ENCODE results near the gene ITGA5. TPM values are rescaled to one million over a fixed set of nuclear protein-coding genes. Genes with fewer than 3 reads are reported as not detected.

The ITGA5 gene
- total and polyA plus RNA-seq, 4 experiments from 2014 or later, result 28.8 to 162 (median 111) TPM

GRCh38 chr12:54407183-54407905 lies 11.7 kb downstream of the ITGA5 start:
- H3K4me3 Mint-ChIP-seq, result no peak overlapping the region

DNA sequence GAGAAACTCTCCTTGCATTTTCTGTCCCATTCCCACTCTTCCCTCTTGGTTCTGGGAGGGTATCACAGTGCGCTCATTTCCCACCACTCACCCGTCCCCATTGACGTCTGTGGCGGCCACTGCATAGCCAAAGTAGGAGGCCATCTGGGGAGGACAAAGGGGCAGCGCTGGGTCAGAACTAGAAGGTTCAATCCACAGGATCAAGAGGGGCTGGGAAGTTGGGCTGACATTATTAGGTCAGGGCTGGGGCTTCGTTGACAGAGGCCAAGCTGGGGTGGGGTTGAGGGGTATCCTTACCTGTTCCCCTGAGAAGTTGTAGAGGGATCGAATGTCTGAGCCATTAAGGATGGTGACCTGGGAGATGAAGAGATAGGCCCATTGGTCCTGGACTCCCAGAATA lies 13.5 kb downstream of the ITGA5 start:
- peaks cover 34% of the 10 kb centered on the region for H3K4me1 ChIP-seq (ENCODE audit: insufficient read depth, low read length)
- H3K27me3 Mint-ChIP-seq, result no peaks in the 10 kb centered on the region
- H3K36me3 Mint-ChIP-seq, result peaks cover 61 to 86% of the 10 kb centered on the region in 2 donors
- no peak overlapping the region for H3K4me3 Mint-ChIP-seq
- H3K27ac Mint-ChIP-seq, result peak overlapping the region in 6 of 7 donors; percentile 38 to 86 (median 79)
- peaks cover 19 to 57% (median 40%) of the 10 kb centered on the region in 4 donors for H3K4me1 Mint-ChIP-seq
- ChIA-PET POLR2A (ENCODE audit: partially characterized antibody) (interaction anchor here (0.6 to 10.5 kb wide), 3 partner anchors 10 to 956 kb away, joined by 3 to 213 read pairs (median 3); partner anchors contain the start of gene ITGA5), CTCF (ENCODE audit: partially characterized antibody) (interaction anchor here (0.9 to 12.3 kb wide), 6 partner anchors 9 to 125 kb away, joined by 3 to 938 read pairs (median 7); partner anchors contain the start of genes CBX5, HNRNPA1 and ITGA5)
- peak in 1 of 5 donors; percentile 25 for DNase-seq
- intact Hi-C loops (cut with micrococcal nuclease), result no loop called here
- no peaks in the 10 kb centered on the region for H3K9me3 ChIP-seq (ENCODE audit: control insufficient read depth in 1 of 2, low read length in 2 of 2)
- peaks cover 95% of the 10 kb centered on the region for H3K36me3 ChIP-seq (ENCODE audit: insufficient read depth, low read length)
- no peaks in the 10 kb centered on the region for H3K9me3 Mint-ChIP-seq
- H3K27me3 ChIP-seq (ENCODE audit: insufficient read depth, low read length), result no peaks in the 10 kb centered on the region
- H3K27ac ChIP-seq (ENCODE audit: low read depth, low read length), result no peak overlapping the region
- no peak overlapping the region for H3K4me3 ChIP-seq (ENCODE audit: low read length in 2 of 2)

More at GRCh38 chr12:54407183-54407905, 11.7 kb downstream of the ITGA5 start:
- ChIA-PET POLR2A (ENCODE audit: partially characterized antibody) (no interaction called here), CTCF (ENCODE audit: partially characterized antibody) (interaction anchor here (1.3 to 14.7 kb wide), 3 partner anchors 6 to 36 kb away, joined by 4 to 379 read pairs (median 5); no protein-coding TSS in a partner anchor)
- H3K27ac Mint-ChIP-seq, result peak overlapping the region; percentile 61 to 92 (median 80)
- peak in 1 of 5 donors; percentile 4 for DNase-seq
- H3K27ac ChIP-seq (ENCODE audit: low read depth, low read length), result peak overlapping the region; percentile 11
- no peak overlapping the region for H3K4me3 ChIP-seq (ENCODE audit: low read length in 2 of 2)
- no peaks in the 10 kb centered on the region for H3K27me3 ChIP-seq (ENCODE audit: insufficient read depth, low read length)
- no peaks in the 10 kb centered on the region for H3K27me3 Mint-ChIP-seq
- intact Hi-C loops (cut with micrococcal nuclease), result no loop called here
- no peaks in the 10 kb centered on the region for H3K9me3 Mint-ChIP-seq
- H3K4me1 Mint-ChIP-seq, result peaks cover 27 to 70% (median 53%) of the 10 kb centered on the region in 4 donors
- H3K36me3 Mint-ChIP-seq, result peaks cover 54 to 74% of the 10 kb centered on the region in 2 donors
- peaks cover 52% of the 10 kb centered on the region for H3K4me1 ChIP-seq (ENCODE audit: insufficient read depth, low read length)
- no peaks in the 10 kb centered on the region for H3K9me3 ChIP-seq (ENCODE audit: control insufficient read depth in 1 of 2, low read length in 2 of 2)
- H3K36me3 ChIP-seq (ENCODE audit: insufficient read depth, low read length), result peaks cover 86% of the 10 kb centered on the region

DNA sequence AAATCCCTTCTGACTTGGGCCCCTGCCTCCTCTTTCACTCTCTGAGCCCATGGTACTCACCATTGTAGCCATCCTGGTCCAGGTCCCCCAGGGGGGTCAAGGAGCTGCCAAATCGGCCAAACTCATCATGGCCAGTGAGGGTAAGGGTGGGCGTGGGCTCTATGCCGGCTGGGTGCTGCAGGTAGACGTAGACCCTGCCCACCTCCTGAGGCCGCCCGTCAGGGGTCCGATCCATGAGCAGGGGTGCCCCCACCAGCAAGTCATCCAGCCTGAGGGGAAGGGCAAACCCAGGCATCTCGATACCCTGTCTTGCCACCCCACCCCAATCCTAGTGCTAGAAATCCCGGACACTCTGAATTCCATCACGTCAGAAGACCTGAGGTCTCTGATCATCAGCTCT lies 14.0 kb downstream of the ITGA5 start:
- peaks cover 29% of the 10 kb centered on the region for H3K4me1 ChIP-seq (ENCODE audit: insufficient read depth, low read length)
- H3K9me3 ChIP-seq (ENCODE audit: control insufficient read depth in 1 of 2, low read length in 2 of 2), result no peaks in the 10 kb centered on the region
- no peaks in the 10 kb centered on the region for H3K27me3 Mint-ChIP-seq
- H3K4me3 ChIP-seq (ENCODE audit: low read length in 2 of 2), result no peak overlapping the region
- H3K36me3 ChIP-seq (ENCODE audit: insufficient read depth, low read length), result peaks cover 95% of the 10 kb centered on the region
- H3K27ac Mint-ChIP-seq, result peak overlapping the region in 5 of 7 donors; percentile 4 to 96 (median 77)
- DNase-seq, result no peak
- peaks cover 21 to 54% (median 39%) of the 10 kb centered on the region in 4 donors for H3K4me1 Mint-ChIP-seq
- H3K36me3 Mint-ChIP-seq, result peaks cover 65 to 89% of the 10 kb centered on the region in 2 donors
- intact Hi-C loops (cut with micrococcal nuclease), result no loop called here
- H3K27me3 ChIP-seq (ENCODE audit: insufficient read depth, low read length), result no peaks in the 10 kb centered on the region
- no peak overlapping the region for H3K27ac ChIP-seq (ENCODE audit: low read depth, low read length)
- H3K4me3 Mint-ChIP-seq, result no peak overlapping the region
- POLR2A ChIA-PET (ENCODE audit: partially characterized antibody), result interaction anchor here (10.5 kb wide), 1 partner anchor 11 kb away, joined by 213 read pairs; the partner anchor contains the start of gene ITGA5
- CTCF ChIA-PET (ENCODE audit: partially characterized antibody), result interaction anchor here (0.9 to 12.3 kb wide), 7 partner anchors 9 to 125 kb away, joined by 3 to 938 read pairs (median 6); partner anchors contain the start of genes CBX5, HNRNPA1 and ITGA5
- no peaks in the 10 kb centered on the region for H3K9me3 Mint-ChIP-seq

DNA sequence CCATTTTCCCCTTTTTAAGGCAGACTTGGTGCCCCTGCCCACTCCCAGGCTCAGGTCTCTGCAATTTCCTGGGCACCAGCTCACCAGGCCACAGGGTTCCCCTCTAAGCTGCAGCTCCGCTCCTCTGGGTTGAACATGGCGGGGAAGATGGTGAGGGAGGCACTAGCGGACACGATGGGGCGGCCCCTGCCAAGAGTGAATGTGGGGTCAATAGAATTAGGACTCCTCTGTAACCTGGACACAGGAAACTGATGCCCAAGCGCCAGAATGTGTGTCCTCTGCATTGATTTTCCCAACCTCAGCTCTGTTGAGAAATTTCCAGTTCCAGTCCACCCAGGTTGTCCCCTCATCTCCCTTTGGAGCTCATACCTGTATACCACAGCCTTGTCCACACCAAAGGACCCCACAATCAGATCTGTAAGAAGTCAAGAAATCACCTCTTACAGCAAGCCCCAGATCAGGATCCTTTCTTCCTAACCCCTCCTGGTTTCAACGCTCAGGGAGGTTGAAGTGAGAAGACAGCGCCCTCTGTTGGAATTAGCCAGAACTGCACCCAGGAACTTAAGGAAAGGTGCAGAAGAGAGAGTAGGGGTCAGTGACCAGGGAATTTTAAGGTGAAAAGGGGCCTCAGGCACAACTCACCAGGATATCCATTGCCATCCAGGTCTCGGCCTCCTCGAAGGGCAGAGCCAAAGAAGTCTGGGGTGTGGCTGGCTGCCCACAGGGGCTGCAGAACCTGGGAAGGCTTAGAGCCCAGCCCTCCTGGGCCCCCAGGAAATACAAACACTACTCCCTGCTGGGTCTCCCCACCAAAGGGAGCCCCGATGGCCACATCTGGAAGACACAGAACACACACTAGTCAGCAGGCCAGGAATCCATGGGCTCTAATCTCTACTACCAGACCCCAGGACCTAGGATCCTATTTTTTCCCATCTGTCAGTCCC lies 14.7 kb downstream of the ITGA5 start:
- Mint-ChIP-seq H3K4me1 (peaks cover 21 to 48% (median 37%) of the 10 kb centered on the region in 4 donors), H3K9me3 (no peaks in the 10 kb centered on the region), H3K4me3 (no peak overlapping the region), H3K36me3 (peaks cover 70 to 89% of the 10 kb centered on the region in 2 donors), H3K27ac (peak overlapping the region; percentile 74 to 96 (median 91)), H3K27me3 (no peaks in the 10 kb centered on the region)
- Histone ChIP-seq H3K27ac (ENCODE audit: low read depth, low read length) (peak overlapping the region; percentile 14), H3K4me1 (ENCODE audit: insufficient read depth, low read length) (peaks cover 22% of the 10 kb centered on the region), H3K27me3 (ENCODE audit: insufficient read depth, low read length) (no peaks in the 10 kb centered on the region), H3K9me3 (ENCODE audit: control insufficient read depth in 1 of 2, low read length in 2 of 2) (no peaks in the 10 kb centered on the region), H3K4me3 (ENCODE audit: low read length in 2 of 2) (no peak overlapping the region), H3K36me3 (ENCODE audit: insufficient read depth, low read length) (peaks cover 97% of the 10 kb centered on the region)
- intact Hi-C loops (cut with micrococcal nuclease), result loop anchor here (1.0 kb wide), 1 partner anchor 15 kb away; the partner anchor contains the start of gene ITGA5
- POLR2A ChIA-PET (ENCODE audit: partially characterized antibody), result interaction anchor here (0.7 to 10.5 kb wide), 5 partner anchors 12 to 93 kb away, joined by 3 to 213 read pairs (median 3); partner anchors contain the start of genes ITGA5 and NCKAP1L
- CTCF ChIA-PET (ENCODE audit: partially characterized antibody), result interaction anchor here (0.8 to 12.3 kb wide), 15 partner anchors 9 to 153 kb away, joined by 3 to 938 read pairs (median 3); partner anchors contain the start of gene ITGA5
- DNase-seq, result peak; percentile 53 to 71 (median 56)

DNA sequence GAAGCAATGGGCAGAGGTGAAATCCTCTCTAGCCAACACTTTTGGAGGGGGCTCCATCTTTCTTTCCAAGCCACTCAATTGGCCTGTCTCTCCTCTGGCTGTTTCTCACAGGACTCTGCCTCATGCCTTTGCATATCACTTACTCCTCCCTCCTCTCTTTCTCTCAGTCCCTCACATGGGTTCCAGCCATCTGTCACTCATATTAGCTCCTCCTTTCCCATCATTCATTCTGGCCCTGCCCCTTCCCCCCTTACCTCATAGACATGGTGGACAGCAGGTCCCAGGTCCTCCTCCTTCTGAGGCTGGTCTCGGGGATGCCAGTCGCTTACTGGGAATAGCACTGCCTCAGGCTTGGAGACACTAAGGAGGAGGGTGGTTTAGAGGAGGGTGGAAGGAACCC lies 17.9 kb downstream of the ITGA5 start:
- no peaks in the 10 kb centered on the region for H3K27me3 ChIP-seq (ENCODE audit: insufficient read depth, low read length)
- intact Hi-C loops (cut with micrococcal nuclease), result no loop called here
- ChIA-PET CTCF (ENCODE audit: partially characterized antibody) (interaction anchor here (1.0 to 12.3 kb wide), 5 partner anchors 11 to 62 kb away, joined by 3 to 938 read pairs (median 108); partner anchors contain the start of genes ITGA5 and ZNF385A), POLR2A (ENCODE audit: partially characterized antibody) (interaction anchor here (1.0 to 10.5 kb wide), 4 partner anchors 15 to 37 kb away, joined by 3 to 213 read pairs (median 52); partner anchors contain the start of gene ITGA5)
- H3K27ac ChIP-seq (ENCODE audit: low read depth, low read length), result no peak overlapping the region
- Mint-ChIP-seq H3K27me3 (no peaks in the 10 kb centered on the region), H3K27ac (peak overlapping the region in 5 of 7 donors; percentile 24 to 72 (median 37)), H3K4me1 (peaks cover 13 to 37% (median 21%) of the 10 kb centered on the region in 4 donors), H3K9me3 (no peaks in the 10 kb centered on the region), H3K36me3 (peaks cover 69 to 86% of the 10 kb centered on the region in 2 donors), H3K4me3 (no peak overlapping the region)
- no peaks in the 10 kb centered on the region for H3K9me3 ChIP-seq (ENCODE audit: control insufficient read depth in 1 of 2, low read length in 2 of 2)
- H3K4me1 ChIP-seq (ENCODE audit: insufficient read depth, low read length), result peaks cover 20% of the 10 kb centered on the region
- H3K4me3 ChIP-seq (ENCODE audit: low read length in 2 of 2), result no peak overlapping the region
- H3K36me3 ChIP-seq (ENCODE audit: insufficient read depth, low read length), result peaks cover 96% of the 10 kb centered on the region
- DNase-seq, result no peak

DNA sequence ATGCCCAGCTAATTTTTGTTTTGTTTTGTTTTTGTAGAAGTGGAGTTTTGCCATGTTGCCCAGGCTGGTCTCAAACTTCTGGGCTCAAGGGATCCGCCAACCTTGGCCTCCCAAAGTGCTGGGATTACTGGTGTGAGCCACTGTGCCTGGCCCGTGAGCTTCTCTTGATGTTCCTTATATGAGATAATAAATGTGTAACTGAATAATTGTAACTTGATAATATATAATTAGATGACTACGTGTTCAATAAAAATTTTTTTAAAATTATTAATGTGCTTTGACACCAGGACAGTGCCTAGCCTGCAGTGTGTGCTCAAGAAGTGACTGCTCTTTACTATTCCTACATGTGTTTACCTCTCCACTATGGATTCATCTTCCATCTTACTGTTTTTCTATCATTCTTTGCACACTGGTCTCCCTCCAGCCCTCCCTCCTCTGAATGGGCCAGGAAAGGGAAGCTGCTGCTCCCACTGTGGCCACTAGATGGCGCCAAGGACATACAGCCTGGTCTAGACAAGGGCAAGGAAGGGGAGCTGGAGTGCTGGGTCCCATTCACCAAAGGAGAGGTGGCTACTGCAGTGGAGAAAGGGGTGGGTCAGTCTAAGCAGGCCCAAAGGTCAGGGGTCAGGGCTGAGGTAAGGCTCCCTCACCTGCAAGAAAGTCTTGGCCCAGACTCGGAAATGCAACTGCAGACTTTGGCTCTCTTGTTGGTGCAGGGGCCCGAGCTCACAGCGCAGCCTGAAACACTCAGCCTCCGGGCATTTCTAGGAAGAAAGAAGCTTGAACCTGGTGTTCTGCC lies 19.9 kb downstream of the ITGA5 start:
- Mint-ChIP-seq H3K27ac (peak overlapping the region in 5 of 7 donors; percentile 65 to 79 (median 76)), H3K4me3 (no peak overlapping the region), H3K4me1 (peaks cover 7 to 31% (median 14%) of the 10 kb centered on the region in 4 donors), H3K9me3 (no peaks in the 10 kb centered on the region), H3K36me3 (peaks cover 69 to 87% of the 10 kb centered on the region in 2 donors), H3K27me3 (no peaks in the 10 kb centered on the region)
- ChIA-PET POLR2A (ENCODE audit: partially characterized antibody) (interaction anchor here (0.6 to 10.5 kb wide), 13 partner anchors 10 to 119 kb away, joined by 3 to 213 read pairs (median 7); partner anchors contain the start of genes CBX5, HNRNPA1, ITGA5 and NCKAP1L), CTCF (ENCODE audit: partially characterized antibody) (interaction anchor here (0.8 to 12.3 kb wide), 34 partner anchors 7 to 1235 kb away, joined by 3 to 938 read pairs (median 6); partner anchors contain the start of genes CBX5, COPZ1, HNRNPA1 and ITGA5)
- no peaks in the 10 kb centered on the region for H3K9me3 ChIP-seq (ENCODE audit: control insufficient read depth in 1 of 2, low read length in 2 of 2)
- H3K27ac ChIP-seq (ENCODE audit: low read depth, low read length), result no peak overlapping the region
- H3K4me3 ChIP-seq (ENCODE audit: low read length in 2 of 2), result no peak overlapping the region
- peaks cover 9% of the 10 kb centered on the region for H3K4me1 ChIP-seq (ENCODE audit: insufficient read depth, low read length)
- DNase-seq, result peak; percentile 82 to 88 (median 85)
- intact Hi-C loops (cut with micrococcal nuclease), result loop anchor here (1.0 to 5.0 kb wide), 3 partner anchors 14 to 98 kb away; partner anchors contain the start of gene NCKAP1L
- H3K36me3 ChIP-seq (ENCODE audit: insufficient read depth, low read length), result peaks cover 93% of the 10 kb centered on the region
- no peaks in the 10 kb centered on the region for H3K27me3 ChIP-seq (ENCODE audit: insufficient read depth, low read length)
